CD14-positive monocyte (primary cell): Measurements from ENCODE around the gene CMTM8. TPM values are rescaled to one million over a fixed set of nuclear protein-coding genes. Genes with fewer than 3 reads are reported as not detected.

Experiments used
- DNase-seq, 3 donors: peaks; one replicate each; pipeline ENCODE4 v3.0.0-alpha.2; 2011 to 2022
- H2AFZ ChIP-seq: 2 replicates; pipeline ENCODE4 v1.6.0; 2012; ENCODE audit warnings: mild to moderate bottlenecking, low read depth, low read length, inconsistent platforms; ENCODE audit not compliant: insufficient read depth, poor library complexity, severe bottlenecking
- H3K27ac ChIP-seq, 2 donors: 1 replicate in 1 of 2; 2 replicates in 1 of 2; pipeline ENCODE4 v1.5.1; 2012 to 2013; ENCODE audit warnings: low read length in 2 of 2, control low read depth in 1 of 2, inconsistent platforms in 1 of 2, low read depth in 1 of 2, mild to moderate bottlenecking in 1 of 2
- H3K27me3 ChIP-seq, 2 donors: one replicate each; pipeline versions ENCODE4 v1.6.0 to v1.6.1; 2011 to 2013; ENCODE audit warnings: low read length in 2 of 2; ENCODE audit not compliant: control insufficient read depth in 2 of 2, insufficient read depth in 2 of 2
- H3K36me3 ChIP-seq, 2 donors: replicated peaks in 1 of 2; 1 replicate in 1 of 2; 2 replicates in 1 of 2; pipeline versions ENCODE4 v1.5.1 to v1.6.1; 2012 to 2013; ENCODE audit warnings: low read length in 2 of 2, control low read depth in 1 of 2, inconsistent platforms in 1 of 2, mild to moderate bottlenecking in 1 of 2; ENCODE audit not compliant: insufficient read depth in 2 of 2, control insufficient read depth in 1 of 2
- H3K4me1 ChIP-seq, 2 donors: 1 replicate in 1 of 2; 2 replicates in 1 of 2; pipeline versions ENCODE4 v1.5.1 to v1.6.1; 2012 to 2013; ENCODE audit warnings: low read length in 2 of 2, control low read depth in 1 of 2, inconsistent platforms in 1 of 2, mild to moderate bottlenecking in 1 of 2, moderate library complexity in 1 of 2; ENCODE audit not compliant: insufficient read depth in 2 of 2, control insufficient read depth in 1 of 2
- H3K4me2 ChIP-seq: replicated peaks from 2 replicates; pipeline ENCODE3; 2012; ENCODE audit warnings: low read length, moderate library complexity, mild to moderate bottlenecking; ENCODE audit not compliant: poor library complexity, severe bottlenecking; ENCODE audit errors: extremely low read depth
- H3K4me3 ChIP-seq, 3 experiments: fragments of 200-600 bp in 1 of 3; sonication (generic) in 1 of 3; replicated peaks in 1 of 3; 1 replicate in 2 of 3; 2 replicates in 1 of 3; pipeline ENCODE4 v1.5.1; 2011 to 2013; ENCODE audit warnings: low read length in 3 of 3, mild to moderate bottlenecking in 3 of 3, control low read depth in 2 of 3, low read depth in 2 of 3, inconsistent platforms in 1 of 3, moderate library complexity in 1 of 3
- H3K79me2 ChIP-seq: 2 replicates; pipeline ENCODE4 v1.6.0; 2012; ENCODE audit warnings: mild to moderate bottlenecking, control low read depth, inconsistent platforms, low read length, moderate library complexity; ENCODE audit not compliant: insufficient read depth
- H3K9ac ChIP-seq: 2 replicates; pipeline ENCODE4 v1.6.0; 2017; ENCODE audit warnings: low read length, mild to moderate bottlenecking; ENCODE audit not compliant: insufficient read depth, poor library complexity, severe bottlenecking
- H3K9me3 ChIP-seq, 2 donors: replicated peaks in 1 of 2; 1 replicate in 1 of 2; 2 replicates in 1 of 2; pipeline versions ENCODE4 v1.5.1 to v1.6.1; 2012 to 2013; ENCODE audit warnings: low read length in 2 of 2, control low read depth in 1 of 2; ENCODE audit not compliant: control insufficient read depth in 1 of 2, insufficient read depth in 1 of 2
- H4K20me1 ChIP-seq: 2 replicates; pipeline ENCODE4 v1.6.0; 2012; ENCODE audit warnings: mild to moderate bottlenecking, low read length, control low read depth, moderate library complexity; ENCODE audit not compliant: insufficient read depth
- H3K27ac Mint-ChIP-seq, 7 donors: one replicate each; pipeline ENCODE4 v1.8.0; 2020; ENCODE audit warnings: mild to moderate bottlenecking in 7 of 7, mixed read lengths in 7 of 7, moderate library complexity in 6 of 7, inconsistent platforms in 2 of 7
- H3K27me3 Mint-ChIP-seq, 3 donors: one replicate each; pipeline ENCODE4 v1.8.0; 2021 to 2022; ENCODE audit warnings: low read depth in 3 of 3, mild to moderate bottlenecking in 3 of 3, mixed read lengths in 3 of 3, moderate library complexity in 3 of 3, inconsistent platforms in 1 of 3
- H3K36me3 Mint-ChIP-seq, 2 donors: one replicate each; pipeline ENCODE4 v1.8.0; 2020; ENCODE audit warnings: mixed read lengths in 2 of 2, inconsistent platforms in 1 of 2, mild to moderate bottlenecking in 1 of 2
- H3K4me1 Mint-ChIP-seq: one replicate; pipeline ENCODE4 v1.8.0; 2020; ENCODE audit warnings: mild to moderate bottlenecking, mixed read lengths
- H3K4me3 Mint-ChIP-seq, 2 donors: one replicate each; pipeline ENCODE4 v1.8.0; 2020; ENCODE audit warnings: mild to moderate bottlenecking in 2 of 2, mixed read lengths in 2 of 2, moderate library complexity in 1 of 2
- H3K9me3 Mint-ChIP-seq, 7 donors: one replicate each; pipeline ENCODE4 v1.8.0; 2020 to 2022; ENCODE audit warnings: mixed read lengths in 7 of 7, mild to moderate bottlenecking in 6 of 7, moderate library complexity in 6 of 7, inconsistent platforms in 2 of 7
- WGBS: methylation state at CpG from one replicate; pipeline ENCODE4 v1.1.5; 2013; ENCODE audit warnings: missing lambda C conversion rate; ENCODE audit not compliant: insufficient coverage; 5-methylcytosine and 5-hydroxymethylcytosine counted together
- intact Hi-C, 2 donors: fragments of 100-400 bp; cut with micrococcal nuclease; formaldehyde crosslinking; loops; one replicate each; pipeline versions ENCODE4 v1.15.0 to v1.15.1; 2023
- polyA plus RNA-seq, 3 donors: library from polyadenylated mRNA; depleted of rRNA in 1 of 3; unstranded in 2 of 3; stranded (reverse) in 1 of 3; fragments of 300-500 nt in 2 of 3; fragments of >200 nt in 1 of 3; fragmentation: Illumina TruSeq in 2 of 3; gene quantifications; 1 replicate in 2 of 3; 2 replicates in 1 of 3; pipeline ENCODE4 v1.2.3, GENCODE V29; 2012 to 2021
- TF ChIP-seq, protein P1 (sequence below): fragments of 200-600 bp; IDR thresholded peaks from one replicate; pipeline ENCODE4 v1.8.0; 2022; ENCODE audit warnings: antibody characterized with exemption, mild to moderate bottlenecking

Gene CMTM8
- polyA plus RNA-seq, 3 donors, result 0.46 to 2.5 (median 0.94) TPM

GRCh38 chr3:32403663-32404062 lies 165.2 kb downstream of the CMTM8 start:
- intact Hi-C loops, result loop anchor here in 1 of 2 donors (10.0 kb wide), 1 partner anchor 171 kb away; the partner anchor contains the start of gene DYNC1LI1
- Mint-ChIP-seq H3K27me3 (no peaks in the 10 kb centered on the region), H3K4me1 (peaks cover 94% of the 10 kb centered on the region), H3K9me3 (no peaks in the 10 kb centered on the region), H3K27ac (peak overlapping the region; percentile 37 to 92 (median 80)), H3K4me3 (no peak overlapping the region), H3K36me3 (peaks cover 10 to 19% of the 10 kb centered on the region in 2 donors)
- Histone ChIP-seq H3K36me3 (no peaks in the 10 kb centered on the region), H3K4me1 (peaks cover 97 to 100% of the 10 kb centered on the region in 2 donors), H3K9ac (no peak overlapping the region), H3K27ac (peak overlapping the region in 1 of 2 donors; percentile 88), H2AFZ (no peak overlapping the region), H4K20me1 (peaks cover 9% of the 10 kb centered on the region), H3K4me3 (peak overlapping the region in 1 of 3 experiments; percentile 5), H3K79me2 (peaks cover 94% of the 10 kb centered on the region), H3K4me2 (peak overlapping the region; percentile 95), H3K9me3 (no peaks in the 10 kb centered on the region), H3K27me3 (no peaks in the 10 kb centered on the region)
- DNase-seq, result no peak
- WGBS, result no CpG with 5 or more reads among the region's 3 CpGs
- TF ChIP-seq, protein P1, sequence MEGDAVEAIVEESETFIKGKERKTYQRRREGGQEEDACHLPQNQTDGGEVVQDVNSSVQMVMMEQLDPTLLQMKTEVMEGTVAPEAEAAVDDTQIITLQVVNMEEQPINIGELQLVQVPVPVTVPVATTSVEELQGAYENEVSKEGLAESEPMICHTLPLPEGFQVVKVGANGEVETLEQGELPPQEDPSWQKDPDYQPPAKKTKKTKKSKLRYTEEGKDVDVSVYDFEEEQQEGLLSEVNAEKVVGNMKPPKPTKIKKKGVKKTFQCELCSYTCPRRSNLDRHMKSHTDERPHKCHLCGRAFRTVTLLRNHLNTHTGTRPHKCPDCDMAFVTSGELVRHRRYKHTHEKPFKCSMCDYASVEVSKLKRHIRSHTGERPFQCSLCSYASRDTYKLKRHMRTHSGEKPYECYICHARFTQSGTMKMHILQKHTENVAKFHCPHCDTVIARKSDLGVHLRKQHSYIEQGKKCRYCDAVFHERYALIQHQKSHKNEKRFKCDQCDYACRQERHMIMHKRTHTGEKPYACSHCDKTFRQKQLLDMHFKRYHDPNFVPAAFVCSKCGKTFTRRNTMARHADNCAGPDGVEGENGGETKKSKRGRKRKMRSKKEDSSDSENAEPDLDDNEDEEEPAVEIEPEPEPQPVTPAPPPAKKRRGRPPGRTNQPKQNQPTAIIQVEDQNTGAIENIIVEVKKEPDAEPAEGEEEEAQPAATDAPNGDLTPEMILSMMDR, result no peak

DNA sequence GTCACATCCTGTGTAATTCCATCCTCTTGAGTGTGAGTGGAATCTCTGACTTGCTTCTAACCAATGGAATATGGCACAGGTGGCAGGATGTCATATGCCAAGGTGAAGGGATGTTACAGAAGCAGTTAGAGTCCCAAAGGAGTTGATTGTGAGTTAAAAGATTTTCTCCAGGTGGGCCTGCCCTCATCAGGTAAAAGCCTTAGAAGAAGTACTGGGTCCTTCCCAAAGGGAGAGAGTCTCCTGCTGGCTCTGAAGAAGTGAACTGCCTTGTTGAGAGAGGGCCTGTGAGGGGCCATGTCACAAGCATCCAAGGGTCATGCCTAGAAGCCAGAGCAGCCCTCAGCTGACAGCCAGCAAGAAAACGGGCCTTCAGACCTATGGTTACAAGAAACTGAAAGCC lies 166.2 kb downstream of the CMTM8 start:
- intact Hi-C loops, result loop anchor here in 1 of 2 donors (10.0 kb wide), 1 partner anchor 170 kb away; the partner anchor contains the start of gene DYNC1LI1
- Histone ChIP-seq H3K4me3 (no peak overlapping the region), H4K20me1 (no peaks in the 10 kb centered on the region), H2AFZ (no peak overlapping the region), H3K9ac (no peak overlapping the region), H3K4me2 (no peak overlapping the region), H3K79me2 (peaks cover 94% of the 10 kb centered on the region), H3K9me3 (no peaks in the 10 kb centered on the region), H3K27me3 (no peaks in the 10 kb centered on the region), H3K27ac (peak overlapping the region in 1 of 2 donors; percentile 88), H3K4me1 (peaks cover 97 to 100% of the 10 kb centered on the region in 2 donors), H3K36me3 (no peaks in the 10 kb centered on the region)
- Mint-ChIP-seq H3K27me3 (no peaks in the 10 kb centered on the region), H3K4me1 (peaks cover 95% of the 10 kb centered on the region), H3K9me3 (no peaks in the 10 kb centered on the region), H3K27ac (peak overlapping the region; percentile 6 to 84 (median 69)), H3K36me3 (peaks cover 10 to 19% of the 10 kb centered on the region in 2 donors), H3K4me3 (no peak overlapping the region)
- no peak for DNase-seq
- WGBS, result 63% methylated on average over 1 of the region's 1 CpG
- TF ChIP-seq, protein P1, result no peak
